Measurements from ENCODE around the gene PSPH.
"Not testable (repeated sequence)": the region's sequence is repeated elsewhere in the genome, so short reads cannot be mapped to it uniquely, and the experiment has no call there.

PSPH gene

DNA sequence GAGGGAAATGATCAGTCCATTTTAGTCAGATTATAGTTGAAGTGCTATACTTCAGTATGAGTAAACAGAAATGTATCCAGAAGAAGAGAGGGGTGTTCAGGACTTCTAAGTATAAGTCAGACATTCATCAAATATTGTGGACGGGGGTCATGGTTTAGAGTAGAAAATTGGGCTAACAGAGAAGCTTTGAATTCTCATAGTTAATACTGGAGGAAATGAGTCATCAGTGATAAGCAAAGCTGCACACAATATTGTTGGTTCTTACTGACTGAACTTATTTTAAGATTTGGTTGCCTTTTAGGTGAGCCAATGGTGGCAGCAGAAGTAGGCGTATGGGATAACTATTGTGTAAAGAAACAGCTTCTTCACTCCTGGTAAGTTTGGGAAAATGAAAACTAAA lies 11.1 kb upstream of the PSPH start:
- no peak for DNase-seq (ENCODE audit: low spot score)

DNA sequence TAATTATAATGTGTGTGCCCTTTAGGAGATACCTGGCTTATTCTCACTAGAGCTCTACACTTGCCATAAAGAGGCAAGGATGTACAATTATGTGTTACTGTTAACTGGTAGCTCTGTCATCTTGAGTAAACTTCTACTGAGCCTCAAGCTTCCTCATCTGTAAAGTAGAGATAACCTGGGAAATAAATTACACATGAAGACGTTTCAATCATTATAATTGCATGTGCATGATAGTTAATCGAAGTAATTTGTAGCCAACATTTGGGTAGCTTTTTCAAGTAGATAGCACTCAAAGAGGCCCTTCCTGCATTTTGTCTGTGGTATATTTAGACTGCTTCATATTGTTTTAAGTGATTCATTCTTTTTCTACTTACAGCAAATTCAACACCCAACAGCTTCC lies 2.7 kb upstream of the PSPH start:
- DNase-seq (ENCODE audit: low spot score): no peak

DNA sequence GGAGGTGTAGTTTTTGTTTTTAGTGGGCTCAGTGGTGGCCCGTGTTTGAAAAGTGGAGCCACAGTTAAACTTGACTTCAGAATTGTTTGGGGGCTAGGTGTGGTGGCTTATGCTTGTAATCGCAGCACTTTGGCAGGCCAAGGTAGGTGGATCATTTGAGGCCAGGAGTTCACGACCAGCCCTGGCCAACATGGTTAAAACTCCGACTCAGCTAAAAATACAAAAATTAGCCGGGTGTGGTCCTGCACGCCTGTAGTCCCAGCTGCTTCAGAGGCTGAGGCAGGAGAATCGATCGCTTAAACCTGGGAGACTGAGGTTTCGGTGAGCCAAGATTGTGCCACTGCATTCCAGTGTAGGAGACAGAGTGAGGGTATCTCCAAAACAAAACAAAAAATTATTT lies 2.1 kb upstream of the PSPH start:
- DNase-seq (ENCODE audit: low spot score): no peak

DNA sequence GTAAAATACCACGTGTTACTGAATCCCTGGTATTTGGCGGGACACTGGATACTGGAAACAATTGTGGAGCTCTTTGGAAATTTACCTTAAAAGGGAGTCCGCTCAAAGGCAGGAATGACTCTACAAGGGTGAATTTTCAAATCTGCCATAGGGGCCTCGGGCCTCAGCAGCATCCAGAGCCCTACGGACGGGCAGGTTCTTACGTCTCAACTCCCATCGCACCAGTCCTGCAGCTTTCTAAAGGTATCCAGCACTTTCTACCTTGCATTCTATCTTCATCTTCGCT lies 248 bp downstream of the PSPH start:
- no peak for DNase-seq (ENCODE audit: low spot score)

DNA sequence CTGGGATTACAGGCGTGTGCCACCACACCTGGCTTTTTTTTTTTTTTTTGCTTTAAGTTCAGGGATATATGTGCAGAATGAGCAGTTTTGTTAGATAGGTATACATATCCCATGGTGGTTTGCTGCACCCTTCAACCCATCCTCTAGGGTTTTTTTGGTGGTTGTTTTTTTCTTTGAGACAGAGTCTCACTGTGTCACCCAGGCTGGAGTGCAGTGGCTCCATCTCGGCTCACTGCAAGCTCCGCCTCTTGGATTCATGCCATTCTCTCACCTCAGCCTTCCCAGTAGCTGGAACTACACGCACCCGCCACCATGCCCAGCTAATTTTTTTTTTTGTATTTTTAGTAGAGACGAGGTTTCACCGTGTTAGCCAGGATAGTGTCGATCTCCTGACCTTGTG lies 2.5 kb downstream of the PSPH start:
- DNase-seq (ENCODE audit: low spot score): not testable (repeated sequence)

DNA sequence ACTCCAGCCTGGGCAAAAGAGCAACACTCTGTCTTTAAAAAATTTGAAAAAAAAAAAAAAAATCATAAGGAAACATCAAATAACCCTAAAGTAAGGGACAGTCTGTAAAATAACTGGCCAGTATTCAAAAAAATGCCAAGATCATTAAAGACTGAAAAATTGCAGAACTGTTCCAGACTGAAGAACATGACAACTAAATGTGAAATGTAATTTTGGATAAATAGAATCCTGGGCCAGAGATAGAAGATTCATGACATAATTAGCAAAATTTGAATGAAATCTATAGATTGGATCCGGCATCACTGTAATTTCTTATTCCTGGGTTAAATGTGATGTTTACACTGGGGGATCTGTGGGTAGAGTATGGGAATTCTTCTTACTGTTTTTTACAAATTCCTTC lies 3.0 kb downstream of the PSPH start:
- DNase-seq (ENCODE audit: low spot score): no peak

DNA sequence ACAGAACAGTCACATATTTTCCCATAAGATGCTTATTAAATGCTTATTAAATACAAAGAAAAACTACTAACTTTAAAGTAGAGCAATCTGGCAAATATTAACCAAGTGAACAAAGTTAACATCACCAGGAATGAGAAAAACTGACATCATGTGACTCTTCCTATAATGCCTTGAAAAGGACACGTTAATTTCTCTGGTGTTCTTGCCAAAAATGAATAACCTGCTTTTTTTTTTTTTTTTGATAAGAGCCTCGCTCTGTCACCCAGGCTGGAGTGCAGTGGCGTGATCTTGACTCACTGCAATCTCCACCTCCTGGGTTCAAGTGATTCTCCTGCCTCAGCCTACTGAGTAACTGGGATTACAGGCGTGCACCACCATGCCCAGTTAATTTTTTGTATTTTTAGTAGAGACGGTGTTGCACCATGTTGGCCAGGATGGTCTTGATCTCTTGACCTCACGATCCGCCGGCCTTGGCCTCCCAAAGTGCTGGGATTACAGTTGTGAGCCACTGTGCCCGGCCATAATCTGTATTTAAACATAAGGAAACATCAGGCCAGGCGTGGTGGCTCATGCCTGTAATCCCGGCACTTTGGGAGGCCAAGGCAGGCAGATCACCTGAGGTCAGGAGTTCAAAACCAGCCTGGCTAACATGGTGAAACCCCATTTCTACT lies 3.7 kb downstream of the PSPH start:
- DNase-seq (ENCODE audit: low spot score): not testable (repeated sequence)

DNA sequence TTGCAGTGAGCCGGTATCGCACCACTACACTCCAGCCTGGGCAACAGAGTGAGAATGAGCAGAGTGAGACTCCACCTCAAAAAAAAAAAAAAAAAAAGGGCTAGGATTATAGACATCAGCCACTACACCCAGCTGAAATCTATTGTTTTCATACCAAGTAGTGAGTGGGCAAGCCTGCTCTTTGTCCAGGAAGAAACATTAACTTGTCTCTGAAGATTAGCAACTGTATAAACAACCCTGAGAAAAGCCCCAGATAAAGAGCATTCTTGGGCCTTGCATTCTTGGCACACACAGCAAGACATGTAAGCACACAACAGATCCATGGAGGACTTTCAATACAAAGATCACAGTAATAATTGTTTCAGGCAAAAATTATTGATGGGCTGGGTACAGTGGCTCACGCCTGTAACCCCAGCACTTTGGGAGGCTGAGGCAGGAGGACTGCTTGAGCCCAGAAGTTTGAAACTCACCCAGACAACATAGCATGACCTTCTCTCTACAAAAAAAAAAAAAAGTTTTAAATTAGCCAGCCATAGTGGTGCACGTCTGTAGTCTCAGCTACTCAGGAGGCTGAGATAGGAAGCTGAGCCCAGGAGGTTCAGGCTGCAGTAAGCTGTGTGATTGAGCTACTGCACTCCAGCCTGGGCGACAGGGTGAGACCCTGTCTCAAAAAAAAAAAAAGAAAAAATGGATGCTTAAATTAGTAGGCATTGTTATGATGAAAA lies 4.4 kb downstream of the PSPH start:
- DNase-seq (ENCODE audit: low spot score): no peak

DNA sequence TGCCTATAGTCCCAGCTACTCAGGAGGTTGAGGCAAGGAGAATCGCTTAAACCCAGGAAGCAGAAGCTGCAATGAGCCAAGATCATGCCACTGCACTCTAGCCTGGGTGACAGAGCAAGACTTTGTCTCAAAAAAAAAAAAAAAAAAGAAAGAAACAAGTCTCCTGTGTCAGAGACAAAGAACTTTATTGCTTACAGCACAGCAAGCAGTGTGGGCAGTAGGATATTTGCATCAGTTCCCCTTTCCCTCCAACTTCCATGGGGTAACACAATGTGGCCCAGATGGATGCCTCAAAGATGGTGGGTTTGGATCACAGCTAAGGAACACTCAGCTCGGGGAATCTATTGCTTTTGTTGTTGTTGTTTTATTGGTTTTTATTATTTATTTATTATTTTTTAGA lies 5.5 kb downstream of the PSPH start:
- DNase-seq (ENCODE audit: low spot score): not testable (repeated sequence)

DNA sequence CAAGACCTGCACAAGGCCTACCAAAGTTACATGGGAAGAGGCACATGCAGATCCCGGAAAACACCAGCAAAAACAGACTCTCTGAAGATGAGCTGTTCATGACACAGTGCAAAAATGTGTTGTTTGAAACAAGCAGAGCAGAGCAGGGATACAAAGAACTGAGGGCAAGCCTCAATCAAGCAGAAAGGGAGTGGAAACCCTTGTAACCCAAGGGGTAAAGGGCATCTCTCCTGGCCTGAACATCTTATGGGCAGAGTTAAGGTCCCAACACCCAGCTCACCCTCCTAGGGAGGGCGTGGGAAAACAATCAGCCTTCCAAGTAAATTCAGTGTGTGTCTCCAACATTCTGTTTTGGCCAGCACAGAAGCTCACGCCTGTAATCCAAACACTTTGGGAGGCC lies 10.5 kb downstream of the PSPH start:
- DNase-seq (ENCODE audit: low spot score): no peak

DNA sequence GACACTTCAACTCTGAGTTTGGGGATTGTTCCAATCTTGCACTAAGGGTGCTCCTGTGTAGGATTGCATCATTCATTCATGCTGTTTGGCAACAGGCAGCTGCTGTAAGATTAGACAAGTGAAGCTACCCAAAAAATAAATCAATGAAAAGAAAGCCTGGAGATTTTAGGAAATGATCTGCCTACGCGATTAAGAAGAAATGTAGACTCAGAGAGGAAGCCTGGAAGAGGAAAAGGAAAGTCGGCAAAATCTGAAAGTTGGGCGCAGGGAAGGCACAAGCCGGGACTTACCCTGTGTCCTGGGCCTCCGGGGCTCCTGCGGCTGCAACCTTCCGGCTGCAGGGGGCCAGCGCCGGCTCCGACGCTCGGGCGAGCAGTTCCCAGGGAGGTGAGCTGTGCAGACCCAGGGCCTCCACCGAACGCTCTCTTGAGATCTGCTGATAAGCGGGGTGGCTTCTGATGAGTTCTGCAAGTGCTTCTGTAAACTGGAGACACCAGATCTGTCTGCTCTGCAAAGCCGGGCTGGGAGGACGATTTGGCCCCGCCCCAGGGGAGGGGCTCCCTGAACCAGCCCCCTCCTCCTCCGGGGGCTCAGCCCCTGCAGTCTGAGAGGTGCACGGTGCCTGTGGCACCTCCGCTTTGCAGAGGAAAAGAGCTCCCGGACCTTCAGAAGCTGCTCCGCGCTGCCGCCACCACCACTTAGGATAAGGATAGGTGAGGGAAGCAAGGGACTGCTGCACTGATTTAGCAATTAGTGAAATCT lies 17.4 kb downstream of the PSPH start:
- peak; percentile 83 for DNase-seq (ENCODE audit: low spot score)

DNA sequence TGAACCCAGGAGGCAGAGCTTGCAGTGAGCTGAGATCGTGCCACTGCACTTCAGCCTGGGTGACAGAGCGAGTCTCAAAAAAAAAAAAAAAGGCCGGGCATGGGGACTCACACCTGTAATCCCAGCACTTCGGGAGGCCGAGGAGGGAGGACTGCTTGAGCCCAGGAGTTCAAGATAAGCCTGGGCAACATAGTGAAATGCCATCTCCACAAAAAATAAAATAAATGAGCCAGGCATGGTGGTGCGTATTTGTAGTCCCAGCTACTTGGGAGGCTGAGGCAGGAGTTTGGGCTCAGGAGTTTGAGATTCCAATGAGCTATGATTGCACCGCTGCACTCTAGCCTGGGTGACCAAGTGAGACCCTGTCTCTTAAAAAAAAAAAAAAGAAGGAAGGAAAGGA lies 18.7 kb downstream of the PSPH start:
- DNase-seq (ENCODE audit: low spot score): not testable (repeated sequence)

DNA sequence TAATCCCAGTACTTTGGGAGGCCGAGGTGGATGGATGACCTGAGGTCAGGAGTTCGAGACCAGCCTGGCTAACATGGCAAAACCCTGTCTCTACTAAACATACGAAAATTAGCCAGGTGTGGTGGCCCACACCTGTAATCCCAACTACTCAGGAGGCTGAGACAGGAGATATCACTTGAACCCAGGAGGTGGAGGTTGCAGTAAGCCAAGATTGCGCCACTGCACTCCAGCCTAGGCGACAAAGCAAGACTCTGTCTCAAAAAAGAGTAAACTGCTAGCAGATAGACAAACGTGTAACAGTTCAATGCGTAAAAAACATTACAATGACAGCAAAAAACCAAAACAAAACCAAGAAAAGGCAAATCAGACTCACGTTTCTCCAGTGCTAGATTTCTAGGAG lies 19.7 kb downstream of the PSPH start:
- not testable (repeated sequence) for DNase-seq (ENCODE audit: low spot score)

DNA sequence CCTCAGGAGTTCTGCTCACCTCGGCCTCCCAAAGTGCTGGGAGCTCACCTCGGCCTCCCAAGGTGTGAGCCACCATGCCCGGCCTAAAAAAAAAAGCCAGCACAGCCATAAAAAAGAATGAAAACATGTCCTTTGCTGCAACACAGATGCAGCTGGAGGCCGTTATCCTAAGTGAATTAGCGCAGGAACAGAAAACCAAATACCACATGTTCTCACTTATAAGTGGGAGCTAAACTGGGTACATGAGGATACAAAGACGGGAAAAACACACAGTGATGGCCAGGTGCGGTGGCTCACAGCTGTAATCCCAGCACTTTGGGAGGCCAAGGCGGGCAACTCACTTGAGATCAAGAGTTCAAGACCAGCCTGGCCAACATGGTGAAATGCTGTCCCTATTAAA lies 20.9 kb downstream of the PSPH start:
- no peak for DNase-seq (ENCODE audit: low spot score)

DNA sequence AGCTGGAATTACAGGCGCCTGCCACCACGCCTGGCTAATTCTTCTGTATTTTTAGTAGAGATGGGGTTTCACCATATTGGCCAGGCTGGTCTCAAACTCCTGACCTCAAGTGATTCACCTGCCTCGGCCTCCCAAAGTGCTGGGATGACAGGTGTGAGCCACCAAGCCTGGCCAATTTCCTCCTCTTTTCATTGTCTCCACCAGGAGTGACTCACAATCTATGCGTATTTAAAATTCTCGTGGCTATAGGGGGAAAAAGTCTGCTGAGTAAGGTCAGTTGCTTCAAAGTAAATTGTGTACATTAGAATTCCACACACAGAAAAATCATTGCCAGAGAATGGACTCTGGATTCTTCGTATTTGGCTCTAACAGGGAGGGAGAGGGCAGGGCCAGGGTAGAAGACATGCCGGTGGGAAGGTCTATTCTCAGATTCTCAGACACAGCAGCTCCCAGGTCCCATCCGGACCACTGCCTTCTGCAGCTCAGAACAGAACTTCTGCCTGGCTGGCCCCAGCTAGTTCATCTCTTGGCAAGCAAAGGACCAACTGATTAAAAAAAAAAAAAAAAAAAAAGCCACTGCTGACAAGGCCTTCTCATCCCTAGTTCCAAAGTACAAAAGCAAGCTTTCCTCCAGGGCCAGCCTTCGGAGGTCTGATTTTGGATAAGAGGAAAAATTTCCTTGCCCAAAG lies 22.2 kb downstream of the PSPH start:
- no peak for DNase-seq (ENCODE audit: low spot score)

DNA sequence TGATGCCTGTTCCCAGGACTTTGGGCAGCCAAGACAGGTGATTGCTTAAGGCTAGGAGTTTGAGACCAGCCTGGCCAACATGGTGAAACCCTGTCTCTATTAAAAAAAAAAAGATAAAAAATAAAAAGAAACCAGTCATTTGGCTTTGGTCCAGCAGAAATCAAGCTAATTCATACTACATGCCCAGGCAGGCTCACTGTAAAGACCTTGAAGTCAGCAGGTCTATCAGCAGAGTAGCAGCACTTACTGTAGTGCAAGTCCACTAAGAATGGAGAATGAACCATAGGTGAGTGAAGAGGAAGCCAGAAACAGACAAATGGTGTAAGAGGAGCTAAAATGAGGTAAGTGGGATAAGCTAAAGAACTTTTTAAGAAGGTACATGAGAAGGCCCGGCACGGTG lies 24.7 kb downstream of the PSPH start:
- DNase-seq (ENCODE audit: low spot score): no peak

DNA sequence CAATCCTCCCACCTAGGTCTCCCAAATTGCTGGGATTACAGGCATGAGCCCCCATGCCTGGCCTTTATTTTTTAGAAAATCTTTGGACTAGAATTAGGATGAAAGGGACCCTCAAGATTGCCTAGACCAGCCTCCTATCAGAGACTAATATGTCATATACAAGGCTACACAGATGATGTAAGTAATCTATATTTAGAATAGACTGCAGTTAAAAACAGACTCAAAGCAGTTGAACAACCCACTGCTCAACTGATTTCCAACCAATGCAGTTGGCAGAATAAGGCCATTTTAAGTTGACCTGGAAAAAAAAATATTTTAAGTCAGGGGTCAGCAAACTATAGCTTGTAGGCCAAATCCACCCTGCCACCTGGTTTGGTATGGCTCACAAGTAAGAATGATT lies 27.7 kb downstream of the PSPH start:
- DNase-seq (ENCODE audit: low spot score): no peak

DNA sequence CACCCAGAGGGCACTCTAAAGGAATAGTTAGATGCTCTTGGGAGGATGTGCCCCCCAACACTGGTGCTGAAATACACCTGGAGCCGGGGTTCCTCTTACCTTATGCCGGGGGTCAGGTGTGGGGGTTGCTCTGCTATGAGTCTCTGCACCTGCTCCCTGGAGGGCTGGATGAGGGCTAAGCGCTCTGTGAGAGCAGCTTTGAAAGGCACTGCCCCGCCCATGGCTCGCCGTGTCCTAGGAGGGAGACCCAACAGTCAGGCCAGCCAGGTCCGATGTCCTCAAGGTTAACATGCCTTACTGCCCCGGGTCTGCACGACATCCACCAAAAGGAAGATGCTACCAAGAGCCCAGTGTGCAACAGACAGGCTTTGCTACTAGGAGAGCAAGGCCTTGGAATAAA lies 31.7 kb downstream of the PSPH start:
- DNase-seq (ENCODE audit: low spot score): no peak

DNA sequence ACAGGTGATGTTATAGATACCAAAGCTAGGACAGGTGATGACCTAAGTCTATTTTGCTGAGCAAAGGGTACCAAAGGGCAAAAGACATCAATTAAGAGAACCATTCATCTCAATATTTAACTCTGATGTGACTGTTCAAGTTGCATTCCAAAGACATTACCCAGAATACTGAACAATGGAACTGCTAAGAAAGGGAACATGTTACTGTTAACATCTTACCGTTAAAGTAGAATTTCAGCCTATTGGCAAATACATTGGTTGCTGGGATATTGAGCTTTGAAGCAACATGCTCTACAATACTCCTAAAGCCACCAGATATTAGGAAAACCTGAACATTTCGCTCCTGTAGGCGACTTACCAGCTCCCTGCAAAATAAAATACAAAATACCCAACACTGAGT lies 34.2 kb downstream of the PSPH start:
- DNase-seq (ENCODE audit: low spot score): not testable (repeated sequence)

DNA sequence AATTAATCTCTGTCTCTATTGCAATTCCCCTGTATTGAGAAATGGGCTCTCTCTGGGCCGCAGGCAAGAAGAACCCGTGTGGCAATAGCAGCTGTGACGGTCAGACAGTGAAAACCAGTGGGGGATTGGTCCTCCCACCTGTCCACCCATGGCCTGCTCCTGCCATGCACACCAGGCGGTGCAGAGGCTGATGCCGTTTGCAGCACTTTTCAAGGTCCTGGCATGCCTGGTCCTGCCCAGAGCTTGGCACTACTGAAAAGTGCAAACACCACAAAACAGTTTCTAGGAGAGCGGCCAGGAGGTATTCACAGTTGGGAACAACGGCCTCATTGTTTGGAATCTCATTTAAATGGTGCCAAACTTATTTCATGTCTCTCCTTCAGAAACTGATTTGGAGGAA lies 41.5 kb downstream of the PSPH start:
- DNase-seq (ENCODE audit: low spot score): no peak

DNA sequence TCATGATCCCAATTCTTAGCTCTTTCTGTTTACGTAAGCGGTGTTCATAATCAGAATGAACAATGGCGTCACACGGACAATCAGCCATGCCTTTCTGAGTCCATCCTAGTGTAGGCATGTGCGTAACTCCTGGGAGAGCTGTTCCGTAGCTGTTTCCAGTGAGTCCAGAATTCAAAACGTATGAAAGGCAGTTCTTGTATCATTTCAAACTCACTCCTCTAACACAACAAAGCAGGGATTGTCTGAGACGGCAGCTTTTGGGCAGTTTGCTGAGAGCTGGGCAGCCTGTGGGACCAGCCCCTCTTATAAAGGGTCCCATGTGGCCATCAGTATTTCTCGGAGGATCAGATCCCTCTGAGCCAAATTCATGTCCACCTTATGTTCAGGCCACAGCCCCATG lies 43.4 kb downstream of the PSPH start:
- DNase-seq (ENCODE audit: low spot score): no peak

DNA sequence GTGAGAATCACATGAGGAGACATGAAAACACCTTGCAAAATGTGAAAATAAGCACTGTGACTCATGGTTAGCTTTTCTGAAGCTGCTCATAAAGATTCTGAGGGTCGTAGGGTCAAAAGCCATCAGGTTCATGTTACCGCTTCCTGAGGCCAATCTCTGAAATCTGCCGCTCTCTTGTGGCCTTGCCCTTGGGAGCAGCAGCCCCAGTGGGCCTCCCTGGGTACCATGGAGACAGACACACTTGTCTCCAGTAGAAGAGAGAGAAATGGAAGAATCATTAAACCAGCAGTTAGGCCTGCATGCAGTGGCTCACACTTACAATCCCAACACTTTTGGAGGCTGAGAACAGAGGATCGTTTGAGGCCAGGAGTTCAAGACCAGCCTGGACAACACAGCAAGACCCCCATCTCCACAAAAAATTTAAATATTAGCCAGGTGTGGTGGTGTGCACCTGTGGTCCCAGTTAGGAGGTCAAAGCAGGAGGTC lies 44.0 kb downstream of the PSPH start:
- no peak for DNase-seq (ENCODE audit: low spot score)

DNA sequence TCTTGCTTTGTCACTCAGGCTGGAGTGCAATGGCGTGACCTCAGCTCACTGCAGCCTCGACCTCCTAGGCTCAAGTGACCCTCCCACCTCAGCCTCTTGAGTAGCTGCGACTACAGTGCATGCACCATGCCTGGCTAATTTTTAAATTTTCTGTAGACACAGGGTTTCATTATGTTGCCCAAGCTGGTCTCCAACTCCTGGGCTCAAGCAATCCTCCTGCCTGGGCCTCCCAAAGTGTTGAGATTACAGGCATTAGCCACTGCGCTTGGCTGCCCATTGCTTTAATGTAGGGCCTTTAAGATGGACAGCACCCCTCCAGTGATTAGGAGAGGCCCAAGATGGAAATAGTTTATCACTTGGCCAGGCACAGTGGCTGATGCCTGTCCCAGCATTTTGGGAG lies 47.5 kb downstream of the PSPH start:
- no peak for DNase-seq (ENCODE audit: low spot score)
